NB4 (cell line): Measurements from ENCODE around the gene FTCDNL1.

Experiments used
- MYC ChIP-seq: IDR thresholded peaks from 2 replicates; pipeline ENCODE4 v1.6.1; 2011; ENCODE audit warnings: low read depth, low read length
- POLR2A ChIP-seq: IDR thresholded peaks from 2 replicates; pipeline ENCODE4 v1.6.1; 2011; ENCODE audit warnings: mild to moderate bottlenecking; ENCODE audit not compliant: insufficient read length; ENCODE audit errors: extremely low read depth
- TF ChIP-seq, protein P1 (sequence below): IDR thresholded peaks from one replicate; pipeline ENCODE4 v1.5.1; 2012; ENCODE audit warnings: low read depth, low read length

DNA sequence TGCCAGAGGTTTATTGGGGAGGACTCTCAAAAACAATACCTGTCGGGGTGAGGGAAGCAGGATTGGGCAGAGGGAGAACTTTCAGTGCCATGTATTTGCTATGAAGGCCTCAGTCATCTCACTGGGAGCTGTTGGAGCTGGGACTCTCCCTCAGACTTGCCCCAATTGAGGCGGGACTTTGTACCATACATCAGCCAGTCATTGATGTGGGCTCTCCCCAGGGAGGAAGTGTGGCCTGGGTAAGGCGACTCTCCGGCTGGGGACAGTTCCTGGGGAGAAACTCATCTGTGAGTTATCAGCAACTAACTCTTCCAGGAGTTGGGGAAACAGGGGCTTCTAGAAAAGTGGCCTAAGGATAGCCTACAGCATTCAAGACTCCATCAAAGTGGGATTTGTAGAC, 66.5 kb downstream of the FTCDNL1 start:
- TF ChIP-seq, protein P1, sequence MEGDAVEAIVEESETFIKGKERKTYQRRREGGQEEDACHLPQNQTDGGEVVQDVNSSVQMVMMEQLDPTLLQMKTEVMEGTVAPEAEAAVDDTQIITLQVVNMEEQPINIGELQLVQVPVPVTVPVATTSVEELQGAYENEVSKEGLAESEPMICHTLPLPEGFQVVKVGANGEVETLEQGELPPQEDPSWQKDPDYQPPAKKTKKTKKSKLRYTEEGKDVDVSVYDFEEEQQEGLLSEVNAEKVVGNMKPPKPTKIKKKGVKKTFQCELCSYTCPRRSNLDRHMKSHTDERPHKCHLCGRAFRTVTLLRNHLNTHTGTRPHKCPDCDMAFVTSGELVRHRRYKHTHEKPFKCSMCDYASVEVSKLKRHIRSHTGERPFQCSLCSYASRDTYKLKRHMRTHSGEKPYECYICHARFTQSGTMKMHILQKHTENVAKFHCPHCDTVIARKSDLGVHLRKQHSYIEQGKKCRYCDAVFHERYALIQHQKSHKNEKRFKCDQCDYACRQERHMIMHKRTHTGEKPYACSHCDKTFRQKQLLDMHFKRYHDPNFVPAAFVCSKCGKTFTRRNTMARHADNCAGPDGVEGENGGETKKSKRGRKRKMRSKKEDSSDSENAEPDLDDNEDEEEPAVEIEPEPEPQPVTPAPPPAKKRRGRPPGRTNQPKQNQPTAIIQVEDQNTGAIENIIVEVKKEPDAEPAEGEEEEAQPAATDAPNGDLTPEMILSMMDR: no peak
- TF ChIP-seq POLR2A: no peak
- TF ChIP-seq MYC: no peak
